GM06990 (cell line): ENCODE results near the gene EP300.

ENCODE experiments used
- DNase-seq: peaks from one replicate; pipeline ENCODE4 v3.0.0-alpha.2; 2011; ENCODE audit not compliant: insufficient read length; ENCODE audit errors: extremely low read depth
- H3K27me3 ChIP-seq: replicated peaks from 2 replicates; pipeline ENCODE4 v1.6.0; 2011; ENCODE audit warnings: low read length; ENCODE audit not compliant: control insufficient read depth, insufficient read depth
- H3K36me3 ChIP-seq: 2 replicates; pipeline ENCODE4 v1.5.1; 2011; ENCODE audit warnings: low read length; ENCODE audit not compliant: control insufficient read depth, insufficient read depth
- H3K4me3 ChIP-seq: replicated peaks from 2 replicates; pipeline ENCODE4 v1.5.1; 2011; ENCODE audit warnings: low read depth, mild to moderate bottlenecking, control low read depth, low read length
- CTCF ChIP-seq: IDR thresholded peaks from 2 replicates; pipeline ENCODE4 v1.5.1; 2011; ENCODE audit warnings: low read length, control low read depth, mild to moderate bottlenecking, inconsistent platforms; ENCODE audit not compliant: insufficient read depth, poor library complexity, severe bottlenecking

EP300 gene

GRCh38 chr22:41070665-41071331 is 21.6 kb upstream of the EP300 start:
- H3K36me3 ChIP-seq, result no peaks in the 10 kb centered on the region
- H3K4me3 ChIP-seq, result no peak overlapping the region
- no peak for TF ChIP-seq CTCF
- H3K27me3 ChIP-seq, result no peaks in the 10 kb centered on the region
- DNase-seq, result no peak

- no peak for DNase-seq
- no peaks in the 10 kb centered on the region for H3K36me3 ChIP-seq
- H3K27me3 ChIP-seq, result peaks cover 3% of the 10 kb centered on the region
- no peak overlapping the region for H3K4me3 ChIP-seq
- TF ChIP-seq CTCF, result no peak
Observed at GRCh38 chr22:41074061-41074460, 18.3 kb upstream of the EP300 start.

GRCh38 chr22:41074466-41074865 is 17.9 kb upstream of the EP300 start:
- no peak for DNase-seq
- Histone ChIP-seq H3K27me3 (peaks cover 3% of the 10 kb centered on the region), H3K4me3 (no peak overlapping the region), H3K36me3 (no peaks in the 10 kb centered on the region)
- no peak for TF ChIP-seq CTCF

- no peak overlapping the region for H3K4me3 ChIP-seq
- peaks cover 3% of the 10 kb centered on the region for H3K27me3 ChIP-seq
- no peak for DNase-seq
- TF ChIP-seq CTCF, result no peak
- H3K36me3 ChIP-seq, result no peaks in the 10 kb centered on the region
Observed at GRCh38 chr22:41074941-41075710, 17.3 kb upstream of the EP300 start.

GRCh38 chr22:41075946-41076345 is 16.4 kb upstream of the EP300 start:
- DNase-seq, result no peak
- no peaks in the 10 kb centered on the region for H3K36me3 ChIP-seq
- no peak overlapping the region for H3K4me3 ChIP-seq
- TF ChIP-seq CTCF, result no peak
- H3K27me3 ChIP-seq, result peaks cover 3% of the 10 kb centered on the region
